Lung (tissue), 12 donors: Measurements from ENCODE around the gene B9D2. TPM values are rescaled to one million over a fixed set of nuclear protein-coding genes. Genes with fewer than 3 reads are reported as not detected.

ENCODE experiments used
- ATAC-seq: fragments of 200-7000 bp; cut with Tn5 transposase; one replicate; pipeline ENCODE4 v1.9.1; 2020; ENCODE audit warnings: moderate number of reproducible peaks; ENCODE audit not compliant: insufficient read depth, low FRiP score
- DNase-seq, 3 donors: peaks; one replicate each; pipeline ENCODE4 v3.0.0-alpha.2; 2013 to 2017
- H3K27ac ChIP-seq, 2 donors: one replicate each; pipeline ENCODE4 v1.5.1; 2013; ENCODE audit warnings: mild to moderate bottlenecking in 2 of 2, moderate library complexity in 2 of 2, control low read depth in 1 of 2, inconsistent platforms in 1 of 2, low read depth in 1 of 2, low read length in 1 of 2
- H3K27me3 ChIP-seq, 3 donors: one replicate each; pipeline ENCODE4 v1.5.1; 2013; ENCODE audit warnings: low read length in 2 of 3; ENCODE audit not compliant: control insufficient read depth in 3 of 3, insufficient read depth in 3 of 3
- H3K36me3 ChIP-seq, 4 donors: one replicate each; pipeline ENCODE4 v1.5.1; 2013; ENCODE audit warnings: low read length in 4 of 4, mild to moderate bottlenecking in 1 of 4, moderate library complexity in 1 of 4; ENCODE audit not compliant: control insufficient read depth in 4 of 4, insufficient read depth in 4 of 4
- H3K4me1 ChIP-seq, 5 donors: one replicate each; pipeline ENCODE4 v1.5.1; 2013; ENCODE audit warnings: low read length in 5 of 5, mild to moderate bottlenecking in 2 of 5, moderate library complexity in 1 of 5; ENCODE audit not compliant: control insufficient read depth in 5 of 5, insufficient read depth in 5 of 5
- H3K4me3 ChIP-seq: one replicate; pipeline ENCODE4 v1.5.1; 2013; ENCODE audit warnings: mild to moderate bottlenecking, control low read depth, moderate library complexity
- H3K9ac ChIP-seq, 2 donors: one replicate each; pipeline ENCODE4 v1.5.1; 2013; ENCODE audit warnings: low read length in 2 of 2, control low read depth in 1 of 2; ENCODE audit not compliant: insufficient read depth in 1 of 2
- H3K9me3 ChIP-seq, 4 donors: one replicate each; pipeline ENCODE4 v1.5.1; 2013; ENCODE audit warnings: low read length in 3 of 4, mild to moderate bottlenecking in 1 of 4, moderate library complexity in 1 of 4; ENCODE audit not compliant: control insufficient read depth in 4 of 4, insufficient read depth in 3 of 4
- WGBS, 2 donors: extraction: QIAGEN DNeasy Blood & Tissue Kit; methylation state at CpG; one replicate each; pipeline ENCODE4 v1.1.7; 2013; 5-methylcytosine and 5-hydroxymethylcytosine counted together
- polyA plus RNA-seq, 2 donors: library from polyadenylated mRNA; stranded (reverse); fragments of 200-250 nt; gene quantifications; one replicate each; pipeline ENCODE4 v1.2.1, GENCODE V29; 2013
- total RNA-seq, 2 donors: library from RNA; depleted of rRNA in 1 of 2; stranded (reverse); fragments of >200 nt in 1 of 2; gene quantifications; one replicate each; pipeline ENCODE4 v1.2.1, GENCODE V29; 2014 to 2021
- TF ChIP-seq, protein P1 (sequence below): IDR thresholded peaks from 2 replicates; pipeline ENCODE4 v1.5.1; 2012; ENCODE audit warnings: mild to moderate bottlenecking; ENCODE audit errors: control extremely low read depth, extremely low read depth
- donor health status: control.
- donor health status: control.
- donor health status: Bipolar disorder and iron deficiency.
- donor health status: healthy.
- donor health status: DM: yes; HTN: yes; CAD: no.

Gene B9D2
- total and polyA plus RNA-seq, 4 donors: 10.2 to 18.6 (median 14.0) TPM

DNA sequence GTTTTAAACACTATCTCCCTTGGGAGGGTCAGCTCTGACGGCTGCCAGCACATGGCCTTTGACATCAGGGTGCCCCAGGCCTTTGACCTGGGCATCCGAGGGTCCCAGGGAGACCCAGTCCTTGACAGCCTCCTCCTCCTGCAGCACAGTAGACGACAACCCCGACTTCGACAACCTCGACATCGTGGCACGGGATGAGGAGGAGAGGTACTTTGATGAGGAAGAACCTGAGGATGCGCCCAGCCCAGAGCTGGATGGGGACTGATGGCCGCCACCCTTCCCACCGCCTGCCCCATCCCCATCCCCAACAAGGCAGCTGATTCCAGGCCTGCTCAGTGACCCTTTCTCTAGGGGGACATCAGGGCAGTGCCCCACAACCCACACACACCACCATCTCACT lies 41.5 kb downstream of the B9D2 start:
- Histone ChIP-seq H3K27me3 (no peaks in the 10 kb centered on the region), H3K4me1 (peaks cover 0 to 32% (median 13%) of the 10 kb centered on the region in 5 donors), H3K27ac (peak overlapping the region; percentile 12 to 41), H3K9me3 (no peaks in the 10 kb centered on the region), H3K4me3 (no peak overlapping the region), H3K9ac (no peak overlapping the region), H3K36me3 (peaks cover 0 to 39% (median 15%) of the 10 kb centered on the region in 4 donors)
- no peak for ATAC-seq
- DNase-seq: no peak
- WGBS, 2 donors: 89 to 92% methylated on average over 11 of the region's 11 CpGs
- TF ChIP-seq, protein P1, sequence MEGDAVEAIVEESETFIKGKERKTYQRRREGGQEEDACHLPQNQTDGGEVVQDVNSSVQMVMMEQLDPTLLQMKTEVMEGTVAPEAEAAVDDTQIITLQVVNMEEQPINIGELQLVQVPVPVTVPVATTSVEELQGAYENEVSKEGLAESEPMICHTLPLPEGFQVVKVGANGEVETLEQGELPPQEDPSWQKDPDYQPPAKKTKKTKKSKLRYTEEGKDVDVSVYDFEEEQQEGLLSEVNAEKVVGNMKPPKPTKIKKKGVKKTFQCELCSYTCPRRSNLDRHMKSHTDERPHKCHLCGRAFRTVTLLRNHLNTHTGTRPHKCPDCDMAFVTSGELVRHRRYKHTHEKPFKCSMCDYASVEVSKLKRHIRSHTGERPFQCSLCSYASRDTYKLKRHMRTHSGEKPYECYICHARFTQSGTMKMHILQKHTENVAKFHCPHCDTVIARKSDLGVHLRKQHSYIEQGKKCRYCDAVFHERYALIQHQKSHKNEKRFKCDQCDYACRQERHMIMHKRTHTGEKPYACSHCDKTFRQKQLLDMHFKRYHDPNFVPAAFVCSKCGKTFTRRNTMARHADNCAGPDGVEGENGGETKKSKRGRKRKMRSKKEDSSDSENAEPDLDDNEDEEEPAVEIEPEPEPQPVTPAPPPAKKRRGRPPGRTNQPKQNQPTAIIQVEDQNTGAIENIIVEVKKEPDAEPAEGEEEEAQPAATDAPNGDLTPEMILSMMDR: no peak

DNA sequence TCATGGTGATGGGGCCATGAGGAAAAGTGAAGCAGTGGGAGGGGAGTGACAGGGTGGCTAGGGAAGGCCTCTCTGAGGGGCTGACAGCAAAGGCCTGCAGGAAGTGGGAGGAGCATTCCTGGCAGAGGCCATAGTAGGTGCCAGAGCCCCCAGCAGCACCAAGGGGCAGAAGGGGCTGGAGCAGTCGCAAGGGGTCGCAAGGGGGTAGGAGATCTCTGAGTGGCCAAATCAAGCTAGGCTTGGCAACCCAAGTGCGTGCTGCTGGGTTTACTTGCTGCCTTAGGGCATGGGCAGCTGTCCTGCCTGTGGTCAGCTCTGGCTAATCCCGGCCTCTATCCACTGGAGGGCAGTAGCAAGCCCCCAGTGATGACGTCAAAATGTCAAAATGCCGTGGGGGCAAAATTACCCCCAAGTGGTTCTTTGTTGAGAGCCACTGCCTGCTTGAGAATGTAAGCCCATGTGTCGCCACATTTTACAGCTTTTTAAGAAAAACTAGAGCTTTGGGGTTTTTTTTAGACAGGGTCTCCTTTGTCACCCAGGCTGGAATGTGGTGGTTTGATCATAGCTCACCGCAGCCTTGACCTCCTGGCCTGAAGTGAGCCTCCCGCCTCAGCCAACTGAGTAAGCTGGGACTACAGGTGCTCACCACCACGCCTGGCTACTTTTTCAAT lies 42.2 kb downstream of the B9D2 start:
- Histone ChIP-seq H3K27me3 (no peaks in the 10 kb centered on the region), H3K4me1 (peaks cover 0 to 26% (median 13%) of the 10 kb centered on the region in 5 donors), H3K9me3 (no peaks in the 10 kb centered on the region), H3K9ac (no peak overlapping the region), H3K4me3 (no peak overlapping the region), H3K36me3 (peaks cover 6 to 43% (median 21%) of the 10 kb centered on the region in 4 donors), H3K27ac (peak overlapping the region in 1 of 2 donors; percentile 47)
- TF ChIP-seq, protein P1: peak; percentile 44
- peak; percentile 41 to 72 (median 64) for DNase-seq
- WGBS, 2 donors: 49 to 50% methylated on average over 10 of the region's 10 CpGs
- no peak for ATAC-seq

DNA sequence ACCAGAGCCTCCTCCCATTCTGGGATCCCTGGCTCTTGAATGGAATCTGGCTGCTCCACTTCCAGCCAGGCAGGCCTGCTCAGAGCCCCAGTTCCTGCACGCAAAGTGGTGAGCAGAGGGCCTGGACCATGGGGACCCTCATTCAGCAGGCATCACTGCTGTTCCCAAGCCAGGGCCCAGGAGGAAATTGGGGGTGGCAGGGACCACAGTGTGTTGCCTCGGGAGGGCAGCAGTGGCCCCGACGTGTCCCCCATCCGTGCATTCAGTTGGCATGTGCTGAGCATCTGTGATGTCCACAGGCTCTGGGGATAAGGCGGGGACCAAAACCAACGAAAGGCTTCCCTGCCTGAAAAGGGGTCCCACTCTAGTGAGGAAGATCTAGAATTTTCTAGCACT lies 42.7 kb downstream of the B9D2 start:
- no peak for DNase-seq

More for the DNA sequence above, 42.7 kb downstream of the B9D2 start:
- Histone ChIP-seq H3K36me3 (peaks cover 6 to 49% (median 25%) of the 10 kb centered on the region in 4 donors), H3K27ac (peak overlapping the region in 1 of 2 donors; percentile 47), H3K4me1 (peaks cover 0 to 23% (median 13%) of the 10 kb centered on the region in 5 donors), H3K4me3 (no peak overlapping the region), H3K9ac (no peak overlapping the region), H3K27me3 (no peaks in the 10 kb centered on the region), H3K9me3 (no peaks in the 10 kb centered on the region)
- ATAC-seq: no peak
- TF ChIP-seq, protein P1: no peak
- WGBS, 2 donors: 71 to 81% methylated on average over 7 of the region's 7 CpGs
